Measurements from ENCODE around the gene ST8SIA5. TPM values are rescaled to one million over a fixed set of nuclear protein-coding genes. Genes with fewer than 3 reads are reported as not detected.

ST8SIA5 gene
- total RNA-seq, 2 experiments from 2014 or later = 0.08 TPM; not detected in 1

GRCh38 chr18:46722051-46722450 lies 34.8 kb downstream of the ST8SIA5 start:
- CTCF ChIA-PET = no interaction called here
- DNase-seq (no peak), ATAC-seq (ENCODE audit: poor library complexity) (no peak)
- POLR2A ChIA-PET = no interaction called here
- Histone ChIP-seq H3K4me1 (ENCODE audit: insufficient read depth, low read length) (no peaks in the 10 kb centered on the region), H3K27ac (ENCODE audit: low read depth in 1 of 2, low read length in 2 of 2) (no peak overlapping the region), H3K4me3 (ENCODE audit: low read length) (no peak overlapping the region), H3K27me3 (ENCODE audit: control insufficient read depth in 1 of 2, insufficient read depth in 2 of 2, low read length in 2 of 2) (peaks cover 0 to 3% of the 10 kb centered on the region in 2 experiments), H3K36me3 (ENCODE audit: insufficient read depth, low read length) (no peaks in the 10 kb centered on the region), H3K9me3 (ENCODE audit: control insufficient read depth in 1 of 2, insufficient read depth in 1 of 2, low read length in 2 of 2) (peaks cover 0 to 4% of the 10 kb centered on the region in 2 experiments)
- peaks cover 5% of the 10 kb centered on the region for H3K27me3 Mint-ChIP-seq
- TF ChIP-seq, protein P1, sequence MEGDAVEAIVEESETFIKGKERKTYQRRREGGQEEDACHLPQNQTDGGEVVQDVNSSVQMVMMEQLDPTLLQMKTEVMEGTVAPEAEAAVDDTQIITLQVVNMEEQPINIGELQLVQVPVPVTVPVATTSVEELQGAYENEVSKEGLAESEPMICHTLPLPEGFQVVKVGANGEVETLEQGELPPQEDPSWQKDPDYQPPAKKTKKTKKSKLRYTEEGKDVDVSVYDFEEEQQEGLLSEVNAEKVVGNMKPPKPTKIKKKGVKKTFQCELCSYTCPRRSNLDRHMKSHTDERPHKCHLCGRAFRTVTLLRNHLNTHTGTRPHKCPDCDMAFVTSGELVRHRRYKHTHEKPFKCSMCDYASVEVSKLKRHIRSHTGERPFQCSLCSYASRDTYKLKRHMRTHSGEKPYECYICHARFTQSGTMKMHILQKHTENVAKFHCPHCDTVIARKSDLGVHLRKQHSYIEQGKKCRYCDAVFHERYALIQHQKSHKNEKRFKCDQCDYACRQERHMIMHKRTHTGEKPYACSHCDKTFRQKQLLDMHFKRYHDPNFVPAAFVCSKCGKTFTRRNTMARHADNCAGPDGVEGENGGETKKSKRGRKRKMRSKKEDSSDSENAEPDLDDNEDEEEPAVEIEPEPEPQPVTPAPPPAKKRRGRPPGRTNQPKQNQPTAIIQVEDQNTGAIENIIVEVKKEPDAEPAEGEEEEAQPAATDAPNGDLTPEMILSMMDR (IDR thresholded peaks at IDR 0.05) = no peak
- H3K36me3 Mint-ChIP-seq (ENCODE audit: low read depth) = no peaks in the 10 kb centered on the region
- H3K4me1 Mint-ChIP-seq (ENCODE audit: low read depth) = no peaks in the 10 kb centered on the region
- no peak overlapping the region for H3K27ac Mint-ChIP-seq
- H3K9me3 Mint-ChIP-seq = no peaks in the 10 kb centered on the region
- H3K4me3 Mint-ChIP-seq = no peak overlapping the region
- intact Hi-C loops (cut with DNase I, micrococcal nuclease) = no loop called here

GRCh38 chr18:46721331-46721730 lies 35.5 kb downstream of the ST8SIA5 start:
- intact Hi-C loops (cut with DNase I, micrococcal nuclease) = no loop called here
- Mint-ChIP-seq H3K4me1 (ENCODE audit: low read depth) (no peaks in the 10 kb centered on the region), H3K9me3 (no peaks in the 10 kb centered on the region), H3K4me3 (no peak overlapping the region), H3K27me3 (peaks cover 10% of the 10 kb centered on the region), H3K36me3 (ENCODE audit: low read depth) (no peaks in the 10 kb centered on the region), H3K27ac (no peak overlapping the region)
- no peak overlapping the region for H3K27ac ChIP-seq (ENCODE audit: low read depth in 1 of 2, low read length in 2 of 2)
- CTCF ChIA-PET = no interaction called here
- no peaks in the 10 kb centered on the region for H3K36me3 ChIP-seq (ENCODE audit: insufficient read depth, low read length)
- TF ChIP-seq, protein P1 (IDR thresholded peaks at IDR 0.05) = no peak
- ATAC-seq (ENCODE audit: poor library complexity) = no peak
- H3K9me3 ChIP-seq (ENCODE audit: control insufficient read depth in 1 of 2, insufficient read depth in 1 of 2, low read length in 2 of 2) = peaks cover 0 to 4% of the 10 kb centered on the region in 2 experiments
- POLR2A ChIA-PET = no interaction called here
- peaks cover 0 to 4% of the 10 kb centered on the region in 2 experiments for H3K27me3 ChIP-seq (ENCODE audit: control insufficient read depth in 1 of 2, insufficient read depth in 2 of 2, low read length in 2 of 2)
- H3K4me1 ChIP-seq (ENCODE audit: insufficient read depth, low read length) = no peaks in the 10 kb centered on the region
- no peak for DNase-seq
- no peak overlapping the region for H3K4me3 ChIP-seq (ENCODE audit: low read length)

- no peaks in the 10 kb centered on the region for H3K36me3 ChIP-seq (ENCODE audit: insufficient read depth, low read length)
- Mint-ChIP-seq H3K4me3 (no peak overlapping the region), H3K4me1 (ENCODE audit: low read depth) (no peaks in the 10 kb centered on the region), H3K36me3 (ENCODE audit: low read depth) (no peaks in the 10 kb centered on the region), H3K27me3 (peaks cover 10% of the 10 kb centered on the region), H3K27ac (no peak overlapping the region), H3K9me3 (no peaks in the 10 kb centered on the region)
- intact Hi-C loops (cut with DNase I, micrococcal nuclease) = no loop called here
- CTCF ChIA-PET = no interaction called here
- peaks cover 0 to 5% of the 10 kb centered on the region in 2 experiments for H3K27me3 ChIP-seq (ENCODE audit: control insufficient read depth in 1 of 2, insufficient read depth in 2 of 2, low read length in 2 of 2)
- POLR2A ChIA-PET = no interaction called here
- peaks cover 0 to 4% of the 10 kb centered on the region in 2 experiments for H3K9me3 ChIP-seq (ENCODE audit: control insufficient read depth in 1 of 2, insufficient read depth in 1 of 2, low read length in 2 of 2)
- TF ChIP-seq, protein P1 (IDR thresholded peaks at IDR 0.05) = no peak
- ATAC-seq (ENCODE audit: poor library complexity) (no peak), DNase-seq (no peak)
- H3K4me1 ChIP-seq (ENCODE audit: insufficient read depth, low read length) = no peaks in the 10 kb centered on the region
- H3K27ac ChIP-seq (ENCODE audit: low read depth in 1 of 2, low read length in 2 of 2) = no peak overlapping the region
- H3K4me3 ChIP-seq (ENCODE audit: low read length) = no peak overlapping the region
Observed at GRCh38 chr18:46720521-46720920, 36.3 kb downstream of the ST8SIA5 start.
